Osteoblast (primary cell): ENCODE results near the gene ZCCHC9. TPM values are rescaled to one million over a fixed set of nuclear protein-coding genes. Genes with fewer than 3 reads are reported as not detected.

Experiments
- DNase-seq: peaks from one replicate; pipeline ENCODE4 v3.0.0; 2011; ENCODE audit warnings: low spot score, mixed read lengths; ENCODE audit not compliant: insufficient read length; ENCODE audit errors: missing footprints
- H2AFZ ChIP-seq: 2 replicates; pipeline ENCODE4 v1.6.0; 2011; ENCODE audit warnings: mild to moderate bottlenecking, low read length
- H3K27ac ChIP-seq: 2 replicates; pipeline ENCODE4 v1.5.1; 2011; ENCODE audit warnings: mild to moderate bottlenecking, low read depth, low read length, moderate library complexity
- H3K27me3 ChIP-seq: 2 replicates; pipeline ENCODE4 v1.6.0; 2012; ENCODE audit warnings: mild to moderate bottlenecking, control low read depth, inconsistent platforms, low read length, moderate library complexity; ENCODE audit not compliant: insufficient read depth
- H3K36me3 ChIP-seq: 2 replicates; pipeline ENCODE4 v1.5.1; 2011; ENCODE audit warnings: mild to moderate bottlenecking, low read length, control low read depth, moderate library complexity; ENCODE audit not compliant: insufficient read depth
- H3K4me1 ChIP-seq: 2 replicates; pipeline ENCODE4 v1.5.1; 2011; ENCODE audit warnings: mild to moderate bottlenecking, low read length, control low read depth, moderate library complexity; ENCODE audit not compliant: insufficient read depth
- H3K4me2 ChIP-seq: 2 replicates; pipeline ENCODE4 v1.6.0; 2011; ENCODE audit warnings: mild to moderate bottlenecking, low read length; ENCODE audit not compliant: insufficient read depth
- H3K4me3 ChIP-seq: fragments of 200-600 bp; sonication (generic); 3 replicates; pipeline ENCODE4 v1.5.1; 2012; ENCODE audit warnings: mild to moderate bottlenecking, low read length, inconsistent platforms; ENCODE audit not compliant: insufficient read depth
- H3K79me2 ChIP-seq: 2 replicates; pipeline ENCODE4 v1.6.0; 2012; ENCODE audit warnings: mild to moderate bottlenecking, low read length, control low read depth, inconsistent platforms; ENCODE audit not compliant: insufficient read depth
- H3K9me3 ChIP-seq: 2 replicates; pipeline ENCODE4 v1.5.1; 2011; ENCODE audit warnings: low read depth, low read length, control low read depth
- H4K20me1 ChIP-seq: 2 replicates; pipeline ENCODE4 v1.6.0; 2012; ENCODE audit warnings: mild to moderate bottlenecking, low read length, control low read depth; ENCODE audit not compliant: insufficient read depth
- total RNA-seq: library from RNA; depleted of rRNA; stranded (reverse); fragments of >200 nt; gene quantifications from 2 replicates; pipeline ENCODE4 v1.2.3, GENCODE V29; 2012
- TF ChIP-seq, protein P1 (sequence below): IDR thresholded peaks from 2 replicates; pipeline ENCODE4 v1.5.1; 2011; ENCODE audit warnings: mild to moderate bottlenecking, low read depth, low read length, moderate library complexity; ENCODE audit errors: extremely low read depth

Gene ZCCHC9
- total RNA-seq, 1 donor = 22.1 TPM

DNA sequence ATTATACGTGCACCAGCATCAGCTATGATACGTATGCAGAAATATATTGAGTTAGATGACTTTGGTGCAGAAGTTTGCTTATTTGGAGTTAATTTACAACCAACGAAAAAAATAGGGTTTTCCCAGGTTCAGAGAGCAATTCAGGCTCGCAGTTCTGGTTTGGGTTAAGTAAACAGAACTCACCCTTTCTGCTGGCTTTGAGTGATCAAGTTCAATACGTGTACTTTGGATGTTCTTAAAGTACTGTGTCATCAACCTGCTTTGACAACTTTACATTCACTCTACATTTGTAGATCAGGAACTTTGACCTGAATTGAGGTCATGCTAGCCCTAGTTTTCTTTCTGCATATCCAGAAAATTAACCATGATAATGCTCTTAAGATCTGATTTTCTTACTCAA lies 51.8 kb downstream of the ZCCHC9 start:
- H3K4me1 ChIP-seq = no peaks in the 10 kb centered on the region
- H3K27me3 ChIP-seq = peaks cover 8% of the 10 kb centered on the region
- H3K36me3 ChIP-seq = no peaks in the 10 kb centered on the region
- no peaks in the 10 kb centered on the region for H3K9me3 ChIP-seq
- H3K4me3 ChIP-seq = no peak overlapping the region
- no peak for DNase-seq
- no peaks in the 10 kb centered on the region for H3K79me2 ChIP-seq
- no peaks in the 10 kb centered on the region for H4K20me1 ChIP-seq
- no peak overlapping the region for H2AFZ ChIP-seq
- no peak overlapping the region for H3K27ac ChIP-seq
- TF ChIP-seq, protein P1, sequence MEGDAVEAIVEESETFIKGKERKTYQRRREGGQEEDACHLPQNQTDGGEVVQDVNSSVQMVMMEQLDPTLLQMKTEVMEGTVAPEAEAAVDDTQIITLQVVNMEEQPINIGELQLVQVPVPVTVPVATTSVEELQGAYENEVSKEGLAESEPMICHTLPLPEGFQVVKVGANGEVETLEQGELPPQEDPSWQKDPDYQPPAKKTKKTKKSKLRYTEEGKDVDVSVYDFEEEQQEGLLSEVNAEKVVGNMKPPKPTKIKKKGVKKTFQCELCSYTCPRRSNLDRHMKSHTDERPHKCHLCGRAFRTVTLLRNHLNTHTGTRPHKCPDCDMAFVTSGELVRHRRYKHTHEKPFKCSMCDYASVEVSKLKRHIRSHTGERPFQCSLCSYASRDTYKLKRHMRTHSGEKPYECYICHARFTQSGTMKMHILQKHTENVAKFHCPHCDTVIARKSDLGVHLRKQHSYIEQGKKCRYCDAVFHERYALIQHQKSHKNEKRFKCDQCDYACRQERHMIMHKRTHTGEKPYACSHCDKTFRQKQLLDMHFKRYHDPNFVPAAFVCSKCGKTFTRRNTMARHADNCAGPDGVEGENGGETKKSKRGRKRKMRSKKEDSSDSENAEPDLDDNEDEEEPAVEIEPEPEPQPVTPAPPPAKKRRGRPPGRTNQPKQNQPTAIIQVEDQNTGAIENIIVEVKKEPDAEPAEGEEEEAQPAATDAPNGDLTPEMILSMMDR = no peak
- no peak overlapping the region for H3K4me2 ChIP-seq

DNA sequence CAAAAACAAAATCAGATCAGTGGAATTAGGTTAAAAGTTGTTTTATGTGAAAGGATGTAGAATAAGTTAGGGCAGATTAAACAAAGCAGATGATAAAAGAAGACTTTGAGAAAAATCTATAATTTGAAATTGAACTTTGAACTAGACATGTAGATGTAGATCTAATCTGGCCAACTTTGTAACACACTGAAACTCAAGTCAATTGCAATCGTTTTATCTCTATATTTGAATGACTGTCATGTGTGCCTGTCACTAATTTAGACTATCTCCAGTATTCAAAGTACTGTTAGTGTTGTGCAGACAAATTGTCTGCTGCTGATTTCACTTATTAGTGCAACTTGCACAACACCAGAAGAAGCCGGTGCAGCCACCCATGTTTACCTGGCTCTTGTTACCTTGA lies 52.7 kb downstream of the ZCCHC9 start:
- DNase-seq = peak; percentile 46
- no peak overlapping the region for H3K4me2 ChIP-seq

DNA sequence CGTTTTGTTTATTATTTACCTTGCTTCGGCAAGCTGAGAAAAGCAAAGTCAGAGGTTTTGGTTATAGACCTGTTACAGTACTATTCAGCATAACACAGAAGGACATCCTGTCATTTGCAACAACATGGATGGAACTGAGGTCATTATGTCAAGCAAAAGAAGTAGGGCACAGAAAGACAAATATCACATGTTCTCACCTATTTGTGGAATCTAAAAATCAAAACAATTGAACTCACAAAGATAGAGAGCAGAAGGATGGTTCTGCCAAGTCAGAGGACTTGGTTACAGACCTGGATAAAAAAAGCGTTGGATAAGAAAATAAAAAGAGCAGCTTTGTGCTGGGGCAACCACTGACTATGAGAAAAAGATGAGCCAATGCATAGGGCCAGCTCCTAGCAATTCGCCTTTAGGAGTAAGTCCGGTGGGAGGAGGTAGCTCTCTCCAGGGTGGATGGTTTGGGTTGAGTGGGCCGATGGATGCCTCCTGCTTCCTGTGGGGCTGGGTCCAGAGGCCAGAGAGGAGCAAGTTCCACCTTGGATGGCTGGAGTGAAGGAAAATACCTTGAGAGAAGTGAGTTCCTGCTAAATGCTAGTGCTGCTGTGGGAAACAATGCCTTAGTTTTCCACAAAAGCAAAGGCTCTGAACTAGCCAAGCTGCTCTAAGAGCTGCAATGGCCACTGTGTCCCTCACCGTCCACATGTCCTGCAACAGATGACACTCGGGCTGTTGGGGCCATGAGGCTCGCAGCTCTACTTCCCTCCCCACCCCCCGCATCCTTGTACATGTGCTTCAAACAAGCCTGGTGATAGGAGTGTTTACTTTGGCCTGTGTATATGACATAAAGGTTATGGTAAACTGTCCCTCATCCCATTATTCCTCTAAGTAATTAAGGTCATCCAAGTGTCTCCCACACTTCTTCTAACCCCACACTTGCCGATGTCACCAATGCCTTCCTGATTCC lies 54.2 kb downstream of the ZCCHC9 start:
- H3K4me2 ChIP-seq = no peak overlapping the region

More for the DNA sequence above, 52.7 kb downstream of the ZCCHC9 start:
- Histone ChIP-seq H3K4me3 (no peak overlapping the region), H3K9me3 (no peaks in the 10 kb centered on the region), H3K27ac (no peak overlapping the region), H4K20me1 (no peaks in the 10 kb centered on the region), H2AFZ (no peak overlapping the region), H3K4me1 (no peaks in the 10 kb centered on the region), H3K36me3 (no peaks in the 10 kb centered on the region), H3K79me2 (no peaks in the 10 kb centered on the region), H3K27me3 (peaks cover 8% of the 10 kb centered on the region)
- TF ChIP-seq, protein P1 = no peak

DNA sequence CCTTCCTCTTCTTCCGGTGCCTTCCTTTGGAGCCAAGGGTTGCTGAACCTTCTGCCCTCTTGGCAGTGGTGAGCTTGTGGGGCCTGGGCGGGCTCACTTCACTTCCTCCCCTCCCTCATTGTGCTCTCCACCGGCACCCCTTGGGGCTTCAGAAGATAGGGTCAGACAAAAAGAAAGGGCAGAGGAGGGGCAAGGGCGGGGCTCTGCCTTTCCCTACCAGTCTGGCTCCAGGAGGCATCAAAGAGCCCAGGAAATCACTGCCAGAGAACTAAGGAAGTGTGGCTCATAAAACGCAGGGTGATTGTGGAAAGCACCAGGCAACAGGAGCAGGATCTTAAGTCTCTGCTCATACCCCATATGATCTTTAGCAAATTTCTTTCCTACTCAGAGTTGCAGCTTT lies 57.7 kb downstream of the ZCCHC9 start:
- no peak overlapping the region for H2AFZ ChIP-seq
- H3K9me3 ChIP-seq = no peaks in the 10 kb centered on the region
- H3K27me3 ChIP-seq = no peaks in the 10 kb centered on the region
- no peak overlapping the region for H3K4me2 ChIP-seq
- H4K20me1 ChIP-seq = no peaks in the 10 kb centered on the region
- H3K4me3 ChIP-seq = no peak overlapping the region
- H3K4me1 ChIP-seq = no peaks in the 10 kb centered on the region
- H3K27ac ChIP-seq = no peak overlapping the region
- TF ChIP-seq, protein P1 = no peak
- no peak for DNase-seq
- no peaks in the 10 kb centered on the region for H3K36me3 ChIP-seq
- H3K79me2 ChIP-seq = no peaks in the 10 kb centered on the region

More for the DNA sequence above, 54.2 kb downstream of the ZCCHC9 start:
- Histone ChIP-seq H3K9me3 (no peaks in the 10 kb centered on the region), H4K20me1 (no peaks in the 10 kb centered on the region), H3K4me1 (no peaks in the 10 kb centered on the region), H3K36me3 (no peaks in the 10 kb centered on the region), H3K79me2 (no peaks in the 10 kb centered on the region), H3K27ac (no peak overlapping the region), H3K27me3 (peaks cover 8% of the 10 kb centered on the region), H2AFZ (no peak overlapping the region), H3K4me3 (no peak overlapping the region)
- TF ChIP-seq, protein P1 = no peak
- DNase-seq = no peak
